H9 (cell line): Measurements from ENCODE around the gene ABCG4. TPM values are rescaled to one million over a fixed set of nuclear protein-coding genes. Genes with fewer than 3 reads are reported as not detected.

ENCODE experiments used
- DNase-seq: peaks from one replicate; pipeline ENCODE4 v3.0.0-alpha.2; 2017
- H2AFZ ChIP-seq: one replicate; pipeline ENCODE4 v1.6.1; 2013; ENCODE audit warnings: mild to moderate bottlenecking, low read length, control low read depth, moderate library complexity
- H2AK5ac ChIP-seq: 2 replicates; pipeline ENCODE4 v1.6.1; 2013; ENCODE audit warnings: low read length, control low read depth, mixed read lengths; ENCODE audit not compliant: insufficient read length
- H2BK120ac ChIP-seq: one replicate; pipeline ENCODE4 v1.6.1; 2013; ENCODE audit warnings: low read depth, mild to moderate bottlenecking, low read length, control low read depth, inconsistent platforms; ENCODE audit not compliant: poor library complexity, severe bottlenecking
- H2BK12ac ChIP-seq: 2 replicates; pipeline ENCODE4 v1.6.1; 2013; ENCODE audit warnings: low read length, control low read depth, mixed read lengths, low read depth; ENCODE audit not compliant: insufficient read length
- H2BK15ac ChIP-seq: 2 replicates; pipeline ENCODE4 v1.6.1; 2013; ENCODE audit warnings: low read depth, low read length, control low read depth
- H2BK20ac ChIP-seq: one replicate; pipeline ENCODE4 v1.6.1; 2013; ENCODE audit warnings: low read depth, mild to moderate bottlenecking, low read length, control low read depth, inconsistent platforms; ENCODE audit not compliant: poor library complexity, severe bottlenecking
- H2BK5ac ChIP-seq: 2 replicates; pipeline ENCODE4 v1.6.1; 2013; ENCODE audit warnings: low read length, control low read depth, mixed read lengths; ENCODE audit not compliant: insufficient read length
- H3K14ac ChIP-seq: 2 replicates; pipeline ENCODE4 v1.6.1; 2013; ENCODE audit warnings: low read length, control low read depth; ENCODE audit not compliant: insufficient read depth
- H3K18ac ChIP-seq: 2 replicates; pipeline ENCODE4 v1.6.1; 2013; ENCODE audit warnings: low read depth, mild to moderate bottlenecking, mixed read lengths, low read length, control low read depth; ENCODE audit not compliant: insufficient read length
- H3K23ac ChIP-seq: 2 replicates; pipeline ENCODE4 v1.6.1; 2013; ENCODE audit warnings: low read length, control low read depth, mixed read lengths, low read depth; ENCODE audit not compliant: insufficient read length
- H3K23me2 ChIP-seq: 2 replicates; pipeline ENCODE4 v1.6.1; 2013; ENCODE audit warnings: low read depth, mild to moderate bottlenecking, mixed read lengths, low read length, control low read depth; ENCODE audit not compliant: insufficient read length, poor library complexity, severe bottlenecking
- H3K27ac ChIP-seq: 2 replicates; pipeline ENCODE4 v1.5.1; 2013; ENCODE audit warnings: low read length, control low read depth, mixed read lengths, low read depth; ENCODE audit not compliant: insufficient read length
- H3K27me3 ChIP-seq: 2 replicates; pipeline ENCODE4 v1.6.1; 2013; ENCODE audit warnings: low read length, control low read depth, inconsistent platforms; ENCODE audit not compliant: insufficient read depth
- H3K4ac ChIP-seq: 2 replicates; pipeline ENCODE4 v1.6.1; 2013; ENCODE audit warnings: low read depth, mild to moderate bottlenecking, control low read depth, inconsistent platforms, low read length, moderate library complexity
- H3K4me1 ChIP-seq: 2 replicates; pipeline ENCODE4 v1.6.1; 2013; ENCODE audit warnings: low read length, control low read depth, inconsistent platforms; ENCODE audit not compliant: insufficient read depth
- H3K4me2 ChIP-seq: 2 replicates; pipeline ENCODE4 v1.6.1; 2013; ENCODE audit warnings: low read length, control low read depth, mixed read lengths; ENCODE audit not compliant: insufficient read length, insufficient read depth
- H3K56ac ChIP-seq: 2 replicates; pipeline ENCODE4 v1.6.1; 2013; ENCODE audit warnings: low read depth, mild to moderate bottlenecking, mixed read lengths, low read length, control low read depth; ENCODE audit not compliant: insufficient read length
- H3K79me1 ChIP-seq: 2 replicates; pipeline ENCODE4 v1.6.1; 2013; ENCODE audit warnings: low read depth, mild to moderate bottlenecking, moderate library complexity, low read length, control low read depth, inconsistent platforms; ENCODE audit not compliant: insufficient read depth, poor library complexity, severe bottlenecking
- H3K79me2 ChIP-seq: 2 replicates; pipeline ENCODE4 v1.6.1; 2013; ENCODE audit warnings: low read length, control low read depth, inconsistent platforms; ENCODE audit not compliant: insufficient read depth
- H3K9ac ChIP-seq: 2 replicates; pipeline ENCODE4 v1.6.1; 2013; ENCODE audit warnings: low read length, control low read depth, mixed read lengths; ENCODE audit not compliant: insufficient read length; ENCODE audit errors: extremely low read depth
- H3K9me3 ChIP-seq: one replicate; pipeline ENCODE4 v1.6.1; 2013; ENCODE audit warnings: low read depth, low read length, inconsistent platforms; ENCODE audit not compliant: control insufficient read depth
- H3T11ph ChIP-seq: one replicate; pipeline ENCODE4 v1.6.1; 2013; ENCODE audit warnings: mild to moderate bottlenecking, low read length, control low read depth, inconsistent platforms
- H4K20me1 ChIP-seq: one replicate; pipeline ENCODE4 v1.6.1; 2013; ENCODE audit not compliant: control insufficient read depth, insufficient read length, insufficient read depth
- H4K5ac ChIP-seq: 2 replicates; pipeline ENCODE4 v1.6.1; 2013; ENCODE audit warnings: low read depth, mild to moderate bottlenecking, mixed read lengths, low read length, control low read depth; ENCODE audit not compliant: insufficient read length
- H4K8ac ChIP-seq: replicated peaks from 2 replicates; pipeline ENCODE4 v1.6.1; 2013; ENCODE audit warnings: low read length, control low read depth, mixed read lengths, low read depth; ENCODE audit not compliant: insufficient read length
- H4K91ac ChIP-seq: 2 replicates; pipeline ENCODE4 v1.6.1; 2013; ENCODE audit warnings: low read depth, mild to moderate bottlenecking, moderate library complexity, mixed read lengths, low read length, control low read depth; ENCODE audit not compliant: insufficient read length
- H3K27ac Mint-ChIP-seq, 3 experiments: 2 replicates in 2 of 3; 3 replicates in 1 of 3; pipeline ENCODE4 v1.8.0; 2020 to 2021; ENCODE audit warnings: mixed read lengths in 3 of 3, mild to moderate bottlenecking in 1 of 3, moderate library complexity in 1 of 3
- H3K27me3 Mint-ChIP-seq: 2 replicates; pipeline ENCODE4 v1.8.0; 2021; ENCODE audit warnings: low read depth, mild to moderate bottlenecking, moderate library complexity, mixed read lengths
- H3K36me3 Mint-ChIP-seq, 3 experiments: 2 replicates in 2 of 3; 3 replicates in 1 of 3; pipeline ENCODE4 v1.8.0; 2020 to 2021; ENCODE audit warnings: low read depth in 3 of 3, mixed read lengths in 3 of 3; ENCODE audit not compliant: insufficient read depth in 1 of 3
- H3K4me1 Mint-ChIP-seq, 2 experiments: 2 replicates each; pipeline ENCODE4 v1.8.0; 2020; ENCODE audit warnings: mixed read lengths in 2 of 2
- H3K4me3 Mint-ChIP-seq, 2 experiments: 2 replicates in 1 of 2; 3 replicates in 1 of 2; pipeline ENCODE4 v1.8.0; 2020 to 2021; ENCODE audit warnings: mild to moderate bottlenecking in 2 of 2, mixed read lengths in 2 of 2, moderate library complexity in 1 of 2
- H3K9me3 Mint-ChIP-seq, 2 experiments: 2 replicates in 1 of 2; 3 replicates in 1 of 2; pipeline ENCODE4 v1.8.0; 2020; ENCODE audit warnings: mild to moderate bottlenecking in 2 of 2, mixed read lengths in 2 of 2, moderate library complexity in 1 of 2
- CTCF ChIP-seq: fragments of 200-600 bp; sonication (generic); conservative IDR thresholded peaks from 3 replicates; pipeline ENCODE4 v1.8.0; 2021; ENCODE audit warnings: antibody characterized with exemption, mild to moderate bottlenecking
- WGBS: extraction: QIAGEN DNeasy Blood & Tissue Kit; methylation state at CpG from one replicate; pipeline ENCODE4 v1.1.7; 2013; ENCODE audit warnings: missing lambda C conversion rate, low lambda C conversion rate, mixed read lengths; ENCODE audit not compliant: insufficient read length; ENCODE audit errors: extremely low coverage; 5-methylcytosine and 5-hydroxymethylcytosine counted together
- total RNA-seq: library from RNA; stranded (reverse); gene quantifications from 2 replicates; pipeline ENCODE4 v1.2.1, GENCODE V29; 2021

The ABCG4 gene
- total RNA-seq, 1 experiment from 2014 or later, result 1.2 TPM

GRCh38 chr11:119204066-119204465, 55.2 kb downstream of the ABCG4 start:
- no CpG with 5 or more reads among the region's 9 CpGs for WGBS
- no peak overlapping the region for H3K27ac ChIP-seq
- H3K4me1 ChIP-seq, result no peaks in the 10 kb centered on the region
- no peak overlapping the region for H2AFZ ChIP-seq
- no peak overlapping the region for H3T11ph ChIP-seq
- no peak overlapping the region for H4K8ac ChIP-seq
- peaks cover 0 to 3% of the 10 kb centered on the region in 2 experiments; a peak in 1 of 5 replicates for H3K9me3 Mint-ChIP-seq
- no peaks in the 10 kb centered on the region for H3K79me1 ChIP-seq
- H3K27me3 ChIP-seq, result no peaks in the 10 kb centered on the region
- peaks cover 15% of the 10 kb centered on the region; the same call in 1 of the 2 replicates for H3K79me2 ChIP-seq
- H3K23ac ChIP-seq, result no peak overlapping the region
- H3K23me2 ChIP-seq, result peaks cover 9% of the 10 kb centered on the region
- TF ChIP-seq CTCF, result no peak
- H3K27me3 Mint-ChIP-seq, result no peaks in the 10 kb centered on the region
- H4K91ac ChIP-seq, result no peak overlapping the region
- no peak overlapping the region for H3K56ac ChIP-seq
- H3K4me1 Mint-ChIP-seq, result peaks cover 24 to 34% of the 10 kb centered on the region in 2 experiments
- no peaks in the 10 kb centered on the region for H4K20me1 ChIP-seq
- no peak overlapping the region for H2AK5ac ChIP-seq
- no peak overlapping the region for H3K14ac ChIP-seq
- no peak for DNase-seq
- H3K4me2 ChIP-seq, result no peak overlapping the region
- no peak overlapping the region for H2BK12ac ChIP-seq
- no peak overlapping the region for H3K18ac ChIP-seq
- no peak overlapping the region for H3K27ac Mint-ChIP-seq
- no peaks in the 10 kb centered on the region for H3K36me3 Mint-ChIP-seq
- H2BK5ac ChIP-seq, result no peak overlapping the region
- no peak overlapping the region for H2BK15ac ChIP-seq
- no peak overlapping the region for H2BK20ac ChIP-seq
- no peak overlapping the region for H3K9ac ChIP-seq
- H3K9me3 ChIP-seq, result no peaks in the 10 kb centered on the region
- H2BK120ac ChIP-seq, result no peak overlapping the region
- no peak overlapping the region for H3K4me3 Mint-ChIP-seq
- H3K4ac ChIP-seq, result no peak overlapping the region
- no peak overlapping the region for H4K5ac ChIP-seq
